GM10248 (cell line): ENCODE data around the gene SPECC1.

ENCODE experiments used
- CTCF ChIA-PET: fragments of 300-600 bp; sonication (Branson Sonifier 250); formaldehyde crosslinking; extraction: SDS; loops from one replicate; lab custom pipeline; 2021; ENCODE audit warnings: antibody characterized with exemption; lab: Yijun Ruan, JAX
- POLR2A ChIA-PET: fragments of 350-650 bp; sonication (Branson Sonifier 250); formaldehyde crosslinking; extraction: SDS; loops from one replicate; lab custom pipeline; 2020; ENCODE audit warnings: antibody characterized with exemption; lab: Yijun Ruan, JAX
- DNase-seq: peaks from one replicate; pipeline ENCODE4 v3.0.0; 2012; ENCODE audit errors: extremely low spot score
- CTCF ChIP-seq: IDR thresholded peaks from 2 replicates; pipeline ENCODE4 v1.5.1; 2012; ENCODE audit warnings: mild to moderate bottlenecking, low read depth; ENCODE audit errors: extremely low read depth, missing control alignments, control extremely low read depth

The SPECC1 gene

GRCh38 chr17:19991252-19991885, 17.8 kb upstream of the SPECC1 start:
- no peak for TF ChIP-seq CTCF
- DNase-seq, result no peak
- ChIA-PET POLR2A (no interaction called here), CTCF (interaction anchor here (1.5 to 4.9 kb wide), 6 partner anchors 9 to 129 kb away, joined by 3 to 70 read pairs (median 39); partner anchors contain the start of gene SPECC1)

GRCh38 chr17:19992803-19993713, 16.1 kb upstream of the SPECC1 start:
- DNase-seq, result peak; percentile 72
- ChIA-PET CTCF (interaction anchor here (0.6 to 4.9 kb wide), 35 partner anchors 8 to 1164 kb away, joined by 3 to 70 read pairs (median 4); partner anchors contain the start of genes AKAP10 and SPECC1), POLR2A (interaction anchor here (0.6 kb wide), 3 partner anchors 19 to 716 kb away, joined by 3 to 10 read pairs (median 5); no protein-coding TSS in a partner anchor)
- peak; percentile 79 for TF ChIP-seq CTCF

GRCh38 chr17:19996086-19996485, 13.1 kb upstream of the SPECC1 start:
- CTCF ChIA-PET, result interaction anchor here (1.0 to 4.9 kb wide), 3 partner anchors 8 to 119 kb away, joined by 4 to 70 read pairs (median 4); no protein-coding TSS in a partner anchor
- POLR2A ChIA-PET, result no interaction called here
- DNase-seq, result no peak
- no peak for TF ChIP-seq CTCF

GRCh38 chr17:19996502-19996901, 12.7 kb upstream of the SPECC1 start:
- no peak for DNase-seq
- ChIA-PET CTCF (interaction anchor here (0.7 to 1.5 kb wide), 4 partner anchors 8 to 126 kb away, joined by 3 to 4 read pairs (median 4); no protein-coding TSS in a partner anchor), POLR2A (no interaction called here)
- TF ChIP-seq CTCF, result no peak

GRCh38 chr17:20008242-20009051, 712 bp upstream of the SPECC1 start:
- TF ChIP-seq CTCF, result no peak
- ChIA-PET CTCF (interaction anchor here (0.6 to 4.8 kb wide), 26 partner anchors 8 to 308 kb away, joined by 3 to 38 read pairs (median 4); partner anchors contain the start of gene AKAP10), POLR2A (no interaction called here)
- DNase-seq, result peak; percentile 38
